CD4-positive, alpha-beta T cell (primary cell): ENCODE measurements around the gene TSPAN7. TPM values are rescaled to one million over a fixed set of nuclear protein-coding genes. Genes with fewer than 3 reads are reported as not detected.

Experiments used
- ATAC-seq: fragments of 200-7000 bp; cut with Tn5 transposase; one replicate; pipeline ENCODE4 v1.10.0; 2022; ENCODE audit warnings: mild to moderate bottlenecking; ENCODE audit not compliant: poor library complexity
- CTCF ChIA-PET: fragments of 350-600 bp; sonication (Branson Sonifier 250); formaldehyde crosslinking; loops from one replicate; lab custom pipeline; 2021; ENCODE audit warnings: antibody characterized with exemption, inconsistent platforms; lab: Charles Lee
- POLR2A ChIA-PET: fragments of 350-600 bp; sonication (Branson Sonifier 250); formaldehyde crosslinking; loops from one replicate; lab custom pipeline; 2021; ENCODE audit warnings: antibody characterized with exemption, inconsistent platforms; lab: Charles Lee
- DNase-seq, 14 experiments: peaks; one replicate each; pipeline ENCODE4 v3.0.0-alpha.2; 2013 to 2020; ENCODE audit warnings: mixed read lengths in 2 of 14
- H3K27ac ChIP-seq, 2 donors: one replicate each; pipeline versions ENCODE4 v1.5.1 to v1.7.0; 2013; ENCODE audit warnings: low read length in 2 of 2, low read depth in 1 of 2, mild to moderate bottlenecking in 1 of 2
- H3K27me3 ChIP-seq, 2 experiments: 1 replicate in 1 of 2; 2 replicates in 1 of 2; pipeline versions ENCODE4 v1.6.1 to v1.7.0; 2013; ENCODE audit warnings: low read length in 2 of 2, control low read depth in 1 of 2, mild to moderate bottlenecking in 1 of 2, moderate library complexity in 1 of 2; ENCODE audit not compliant: insufficient read depth in 2 of 2, control insufficient read depth in 1 of 2
- H3K36me3 ChIP-seq: one replicate; pipeline ENCODE4 v1.6.1; 2013; ENCODE audit warnings: low read length, control low read depth; ENCODE audit not compliant: insufficient read depth
- H3K4me1 ChIP-seq: one replicate; pipeline ENCODE4 v1.6.1; 2013; ENCODE audit warnings: low read length, control low read depth; ENCODE audit not compliant: insufficient read depth
- H3K4me3 ChIP-seq: one replicate; pipeline ENCODE4 v1.5.1; 2013; ENCODE audit warnings: mild to moderate bottlenecking, low read length, moderate library complexity
- H3K9me3 ChIP-seq, 2 experiments: 1 replicate in 1 of 2; 2 replicates in 1 of 2; pipeline versions ENCODE4 v1.6.1 to v1.7.0; 2013; ENCODE audit warnings: low read length in 2 of 2, mild to moderate bottlenecking in 2 of 2, control low read depth in 1 of 2, moderate library complexity in 1 of 2; ENCODE audit not compliant: control insufficient read depth in 1 of 2, insufficient read depth in 1 of 2
- H3K27ac Mint-ChIP-seq: one replicate; pipeline ENCODE4 v1.8.0; 2020; ENCODE audit warnings: mixed read lengths
- H3K27me3 Mint-ChIP-seq: one replicate; pipeline ENCODE4 v1.8.0; 2021; ENCODE audit warnings: mixed read lengths
- H3K36me3 Mint-ChIP-seq: one replicate; pipeline ENCODE4 v1.8.0; 2021; ENCODE audit warnings: low read depth, mixed read lengths
- H3K4me1 Mint-ChIP-seq: one replicate; pipeline ENCODE4 v1.8.0; 2021; ENCODE audit warnings: low read depth, mixed read lengths
- H3K4me3 Mint-ChIP-seq: one replicate; pipeline ENCODE4 v1.8.0; 2020; ENCODE audit warnings: mild to moderate bottlenecking, mixed read lengths
- H3K9me3 Mint-ChIP-seq: one replicate; pipeline ENCODE4 v1.8.0; 2020; ENCODE audit warnings: mixed read lengths
- CTCF ChIP-seq: fragments of 200-600 bp; IDR thresholded peaks from one replicate; pipeline ENCODE4 v1.8.0; 2022; ENCODE audit warnings: antibody characterized with exemption, mild to moderate bottlenecking
- intact Hi-C, 2 experiments: fragments of 100-400 bp; cut with DNase I in 1 of 2; cut with micrococcal nuclease in 1 of 2; formaldehyde crosslinking; loops; one replicate each; pipeline versions ENCODE4 v1.15.1 to v1.9.0; 2023 to 2025; cut with DNase I, micrococcal nuclease
- total RNA-seq, 174 experiments: library from RNA in 2 of 174; stranded (reverse) in 2 of 174; gene quantifications; one replicate each; pipeline ENCODE4 v1.2.3 and lab custom pipeline; 2021 to 2026

Gene TSPAN7
- total RNA-seq, 2 experiments from 2014 or later = 0.36 TPM; not detected in 1

- Mint-ChIP-seq H3K27me3 (no peaks in the 10 kb centered on the region), H3K9me3 (no peaks in the 10 kb centered on the region), H3K4me3 (no peak overlapping the region), H3K36me3 (no peaks in the 10 kb centered on the region), H3K4me1 (no peaks in the 10 kb centered on the region), H3K27ac (no peak overlapping the region)
- CTCF ChIA-PET = no interaction called here
- H3K4me3 ChIP-seq = no peak overlapping the region
- TF ChIP-seq CTCF = no peak
- H3K9me3 ChIP-seq = no peaks in the 10 kb centered on the region
- no peak for ATAC-seq
- POLR2A ChIA-PET = no interaction called here
- no peaks in the 10 kb centered on the region for H3K27me3 ChIP-seq
- no peaks in the 10 kb centered on the region for H3K36me3 ChIP-seq
- intact Hi-C loops = no loop called here
- DNase-seq = no peak
- H3K4me1 ChIP-seq = no peaks in the 10 kb centered on the region
- no peak overlapping the region for H3K27ac ChIP-seq
Observed at GRCh38 chrX:38552721-38553120, 8.6 kb upstream of the TSPAN7 start.

- H3K4me3 ChIP-seq = no peak overlapping the region
- Mint-ChIP-seq H3K4me3 (no peak overlapping the region), H3K36me3 (no peaks in the 10 kb centered on the region), H3K27ac (no peak overlapping the region), H3K4me1 (no peaks in the 10 kb centered on the region), H3K9me3 (no peaks in the 10 kb centered on the region), H3K27me3 (no peaks in the 10 kb centered on the region)
- ATAC-seq = no peak
- peaks cover 14% of the 10 kb centered on the region for H3K4me1 ChIP-seq
- intact Hi-C loops = no loop called here
- no peak for DNase-seq
- H3K27me3 ChIP-seq = no peaks in the 10 kb centered on the region
- ChIA-PET POLR2A (no interaction called here), CTCF (interaction anchor here (1.5 kb wide), 1 partner anchor 9 kb away, joined by 3 read pairs; no protein-coding TSS in a partner anchor)
- H3K9me3 ChIP-seq = no peaks in the 10 kb centered on the region
- no peak overlapping the region for H3K27ac ChIP-seq
- no peaks in the 10 kb centered on the region for H3K36me3 ChIP-seq
- TF ChIP-seq CTCF = no peak
Observed at GRCh38 chrX:38558686-38559085, 2.7 kb upstream of the TSPAN7 start.

- ATAC-seq (no peak), DNase-seq (no peak)
- H3K27ac ChIP-seq = no peak overlapping the region
- H3K27ac Mint-ChIP-seq = peak overlapping the region; percentile 39
- H3K27me3 ChIP-seq = no peaks in the 10 kb centered on the region
- no peaks in the 10 kb centered on the region for H3K36me3 ChIP-seq
- no peaks in the 10 kb centered on the region for H3K27me3 Mint-ChIP-seq
- no peaks in the 10 kb centered on the region for H3K4me1 Mint-ChIP-seq
- H3K36me3 Mint-ChIP-seq = no peaks in the 10 kb centered on the region
- no peak for TF ChIP-seq CTCF
- intact Hi-C loops = loop anchor here in 1 of 2 experiments (5.0 kb wide), 1 partner anchor 233 kb away; the partner anchor contains the start of gene RPGR
- ChIA-PET CTCF (no interaction called here), POLR2A (interaction anchor here (1.2 kb wide), 1 partner anchor 233 kb away, joined by 4 read pairs; the partner anchor contains the start of gene RPGR)
- peak overlapping the region; percentile 62 for H3K4me3 ChIP-seq
- H3K4me3 Mint-ChIP-seq = peak overlapping the region; percentile 90
- peaks cover 14% of the 10 kb centered on the region for H3K4me1 ChIP-seq
- H3K9me3 Mint-ChIP-seq = no peaks in the 10 kb centered on the region
- no peaks in the 10 kb centered on the region for H3K9me3 ChIP-seq
Observed at GRCh38 chrX:38560776-38561125, 591 bp upstream of the TSPAN7 start.
